Endothelial cell of umbilical vein (primary cell): ENCODE data around the gene RPS21. TPM values are rescaled to one million over a fixed set of nuclear protein-coding genes. Genes with fewer than 3 reads are reported as not detected.

Experiments used
- BruUV-seq: library from RNA; stranded (reverse); fragments of 400-500 nt; replicated peaks from 2 replicates; lab custom pipeline; 2021; lab: Mats Ljungman, UMichigan
- CTCF ChIA-PET: fragments of 300-600, 350-600 bp; sonication (Branson Sonifier 250); formaldehyde crosslinking; loops from one replicate; lab custom pipeline; 2021; ENCODE audit warnings: antibody characterized with exemption, inconsistent platforms; lab: Charles Lee
- POLR2A ChIA-PET: fragments of 300-600, 350-600 bp; sonication (Branson Sonifier 250); formaldehyde crosslinking; loops from one replicate; lab custom pipeline; 2021; ENCODE audit warnings: antibody characterized with exemption, inconsistent platforms; lab: Charles Lee
- DNase-seq: peaks from one replicate; pipeline ENCODE4 v3.0.0-alpha.2; 2011; ENCODE audit warnings: low read depth, low spot score
- FAIRE-seq: peaks from 2 replicates; lab custom pipeline; 2011; peaks lifted over from hg19 to GRCh38; lab: Jason Lieb, UNC
- H2AFZ ChIP-seq: 2 replicates; pipeline ENCODE4 v1.6.0; 2012; ENCODE audit warnings: low read depth, low read length, control low read depth, inconsistent platforms
- H3K27ac ChIP-seq: 2 replicates; pipeline ENCODE4 v1.5.1; 2011; ENCODE audit warnings: low read depth, mild to moderate bottlenecking, control low read depth, low read length, moderate library complexity; ENCODE audit not compliant: insufficient read depth
- H3K27me3 ChIP-seq, 2 experiments: 2 replicates each; pipeline versions ENCODE4 v1.6.0 to v1.6.1; 2011; ENCODE audit warnings: low read length in 2 of 2, mixed read lengths in 1 of 2; ENCODE audit not compliant: control insufficient read depth in 2 of 2, insufficient read depth in 2 of 2
- H3K36me3 ChIP-seq, 2 experiments: 2 replicates in 1 of 2; 3 replicates in 1 of 2; pipeline ENCODE4 v1.5.1; 2011; ENCODE audit warnings: low read length in 2 of 2, mild to moderate bottlenecking in 1 of 2, moderate library complexity in 1 of 2; ENCODE audit not compliant: control insufficient read depth in 2 of 2, insufficient read depth in 2 of 2; ENCODE audit errors: extremely low read depth in 1 of 2
- H3K4me1 ChIP-seq: 3 replicates; pipeline ENCODE4 v1.5.1; 2011; ENCODE audit warnings: mild to moderate bottlenecking, low read length; ENCODE audit not compliant: control insufficient read depth, insufficient read depth; ENCODE audit errors: extremely low read depth
- H3K4me2 ChIP-seq: 2 replicates; pipeline ENCODE4 v1.6.1; 2011; ENCODE audit warnings: low read length, control low read depth, mixed read lengths; ENCODE audit not compliant: insufficient read depth
- H3K4me3 ChIP-seq, 3 experiments: fragments of 200-600 bp in 1 of 3; sonication (generic), shearing (Covaris generic) in 1 of 3; replicated peaks in 1 of 3; 2 replicates each; pipeline ENCODE4 v1.5.1; 2011 to 2016; ENCODE audit warnings: control low read depth in 3 of 3, low read length in 3 of 3, mild to moderate bottlenecking in 2 of 3, inconsistent platforms in 1 of 3, low read depth in 1 of 3, moderate library complexity in 1 of 3; ENCODE audit not compliant: insufficient read depth in 1 of 3
- H3K79me2 ChIP-seq: 2 replicates; pipeline ENCODE4 v1.6.0; 2012; ENCODE audit warnings: low read length, inconsistent platforms; ENCODE audit not compliant: control insufficient read depth, insufficient read depth
- H3K9ac ChIP-seq: replicated peaks from 2 replicates; pipeline ENCODE3; 2011; ENCODE audit warnings: low read length, control low read depth; ENCODE audit not compliant: insufficient read depth; ENCODE audit errors: extremely low read depth
- H3K9me1 ChIP-seq: replicated peaks from 3 replicates; pipeline ENCODE4 v1.6.0; 2011; ENCODE audit warnings: mild to moderate bottlenecking, low read length; ENCODE audit not compliant: control insufficient read depth, insufficient read depth; ENCODE audit errors: extremely low read depth
- H3K9me3 ChIP-seq: replicated peaks from 2 replicates; pipeline ENCODE4 v1.5.1; 2012; ENCODE audit warnings: low read length, inconsistent platforms; ENCODE audit not compliant: control insufficient read depth, insufficient read depth
- H4K20me1 ChIP-seq: replicated peaks from 2 replicates; pipeline ENCODE3; 2011; ENCODE audit warnings: mild to moderate bottlenecking, low read length; ENCODE audit not compliant: control insufficient read depth, insufficient read depth; ENCODE audit errors: extremely low read depth
- EZH2 ChIP-seq: IDR thresholded peaks from 2 replicates; pipeline ENCODE4 v1.6.1; 2012; ENCODE audit warnings: borderline replicate concordance, low read depth, mild to moderate bottlenecking, moderate library complexity, low read length, inconsistent platforms; ENCODE audit not compliant: severe bottlenecking
- GATA2 ChIP-seq: IDR thresholded peaks from 2 replicates; pipeline ENCODE4 v1.7.0; 2011; ENCODE audit warnings: low read depth, mild to moderate bottlenecking, moderate library complexity, mixed read lengths, low read length; ENCODE audit not compliant: insufficient read length, insufficient read depth
- JUN ChIP-seq: IDR thresholded peaks from 2 replicates; pipeline ENCODE4 v1.6.1; 2011; ENCODE audit warnings: borderline replicate concordance, low read depth; ENCODE audit not compliant: insufficient read length, insufficient read depth
- MYC ChIP-seq: IDR thresholded peaks from one replicate; pipeline ENCODE4 v1.6.1; 2011; ENCODE audit warnings: mild to moderate bottlenecking, low read depth, low read length
- dilution Hi-C: fragments of 300-500 bp; cut with MboI; formaldehyde crosslinking; loops from one replicate; pipeline ENCODE4 v1.15.0; 2019; ENCODE audit warnings: low sequenced_read_pairs; ENCODE audit not compliant: extremely low pct_ligation_motif_present
- intact Hi-C: fragments of 100-400 bp; cut with micrococcal nuclease; formaldehyde crosslinking; loops from one replicate; pipeline ENCODE4 v1.10.0; 2022
- polyA plus RNA-seq, 4 experiments: library from polyadenylated mRNA; depleted of rRNA in 3 of 4; stranded (reverse) in 3 of 4; unstranded in 1 of 4; fragments of >200 nt; gene quantifications; 2 replicates each; pipeline versions ENCODE4 v1.2.1 to v1.2.3, GENCODE V29; 2011 to 2012; ENCODE audit warnings: missing spikeins in 1 of 4
- total RNA-seq: library from RNA; stranded (reverse); gene quantifications from 2 replicates; pipeline ENCODE4 v1.2.3, GENCODE V29; 2021
- TF ChIP-seq, protein P1 (sequence below): IDR thresholded peaks from 2 replicates; pipeline ENCODE4 v1.6.1; 2011; ENCODE audit not compliant: insufficient read depth, insufficient read length
- TF ChIP-seq, protein P2 (sequence below), 2 donors: IDR thresholded peaks; 1 replicate in 1 of 2; 2 replicates in 1 of 2; pipeline ENCODE4 v1.5.1; 2011; ENCODE audit warnings: low read length in 2 of 2, mild to moderate bottlenecking in 2 of 2, moderate library complexity in 2 of 2, control low read depth in 1 of 2, inconsistent platforms in 1 of 2, low read depth in 1 of 2; ENCODE audit not compliant: insufficient read depth in 1 of 2; ENCODE audit errors: extremely low read depth in 1 of 2

Gene RPS21
- total and polyA plus RNA-seq, 2 donors (not counting 3 experiments of a cell fraction or from before 2014, with no cell fraction given): 1,644 to 7,710 TPM

DNA sequence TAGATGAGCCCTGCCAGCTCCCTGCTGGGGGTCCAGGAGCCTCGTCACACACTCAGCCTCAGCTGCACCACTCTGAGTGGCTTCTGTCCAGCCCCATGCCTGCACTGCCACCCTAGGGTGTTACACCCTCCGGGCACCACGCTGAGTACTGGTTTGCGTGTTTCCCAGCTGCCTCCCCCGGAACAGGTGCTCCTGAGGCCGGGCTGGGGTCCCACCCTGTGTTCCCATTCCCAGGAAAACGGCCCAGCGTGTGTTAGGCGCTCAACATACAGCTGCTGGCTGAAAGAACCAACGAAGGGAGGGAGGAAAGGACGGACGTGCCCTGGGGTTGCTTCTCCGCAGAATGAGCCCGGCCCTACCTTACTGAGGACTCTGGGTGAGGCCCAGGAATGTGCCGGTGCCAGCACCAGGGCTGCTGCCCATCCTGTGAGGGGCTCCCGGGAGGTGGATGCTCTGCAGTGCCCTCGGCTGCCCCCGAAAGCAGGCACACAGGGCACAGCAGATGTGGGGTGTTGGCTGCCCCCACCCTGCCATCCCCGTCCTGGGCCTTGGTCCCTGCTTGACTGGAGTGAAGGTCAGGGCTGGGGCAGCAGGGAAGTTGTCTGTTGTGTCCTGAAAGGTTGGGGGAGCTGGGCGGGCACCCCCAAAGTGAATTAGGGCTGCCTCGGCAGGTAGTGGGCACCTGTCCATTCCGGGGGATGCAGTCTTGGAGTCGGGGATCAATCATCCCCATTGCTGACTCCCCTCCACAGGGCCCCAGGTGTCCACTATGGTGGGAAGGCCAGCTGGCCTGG lies 36.1 kb upstream of the RPS21 start:
- TF ChIP-seq, protein P1, sequence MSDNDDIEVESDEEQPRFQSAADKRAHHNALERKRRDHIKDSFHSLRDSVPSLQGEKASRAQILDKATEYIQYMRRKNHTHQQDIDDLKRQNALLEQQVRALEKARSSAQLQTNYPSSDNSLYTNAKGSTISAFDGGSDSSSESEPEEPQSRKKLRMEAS: no peak
- no peak for TF ChIP-seq JUN
- no peak for TF ChIP-seq EZH2
- no peak for TF ChIP-seq MYC
- TF ChIP-seq GATA2: no peak
- TF ChIP-seq, protein P2, sequence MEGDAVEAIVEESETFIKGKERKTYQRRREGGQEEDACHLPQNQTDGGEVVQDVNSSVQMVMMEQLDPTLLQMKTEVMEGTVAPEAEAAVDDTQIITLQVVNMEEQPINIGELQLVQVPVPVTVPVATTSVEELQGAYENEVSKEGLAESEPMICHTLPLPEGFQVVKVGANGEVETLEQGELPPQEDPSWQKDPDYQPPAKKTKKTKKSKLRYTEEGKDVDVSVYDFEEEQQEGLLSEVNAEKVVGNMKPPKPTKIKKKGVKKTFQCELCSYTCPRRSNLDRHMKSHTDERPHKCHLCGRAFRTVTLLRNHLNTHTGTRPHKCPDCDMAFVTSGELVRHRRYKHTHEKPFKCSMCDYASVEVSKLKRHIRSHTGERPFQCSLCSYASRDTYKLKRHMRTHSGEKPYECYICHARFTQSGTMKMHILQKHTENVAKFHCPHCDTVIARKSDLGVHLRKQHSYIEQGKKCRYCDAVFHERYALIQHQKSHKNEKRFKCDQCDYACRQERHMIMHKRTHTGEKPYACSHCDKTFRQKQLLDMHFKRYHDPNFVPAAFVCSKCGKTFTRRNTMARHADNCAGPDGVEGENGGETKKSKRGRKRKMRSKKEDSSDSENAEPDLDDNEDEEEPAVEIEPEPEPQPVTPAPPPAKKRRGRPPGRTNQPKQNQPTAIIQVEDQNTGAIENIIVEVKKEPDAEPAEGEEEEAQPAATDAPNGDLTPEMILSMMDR (IDR thresholded peaks at IDR 0.05; ENCODE audit: extremely low read depth in 1 of 2, insufficient read depth in 1 of 2, low read depth in 1 of 2, low read length in 2 of 2): no peak
- Histone ChIP-seq H3K9me3 (no peaks in the 10 kb centered on the region), H3K9ac (no peak overlapping the region), H3K4me1 (peaks cover 8% of the 10 kb centered on the region), H3K4me3 (no peak overlapping the region), H3K4me2 (no peak overlapping the region), H2AFZ (no peak overlapping the region), H4K20me1 (no peaks in the 10 kb centered on the region), H3K79me2 (peaks cover 38% of the 10 kb centered on the region), H3K27me3 (no peaks in the 10 kb centered on the region), H3K36me3 (peaks cover 7 to 33% of the 10 kb centered on the region in 2 experiments), H3K9me1 (no peaks in the 10 kb centered on the region), H3K27ac (no peak overlapping the region)
- FAIRE-seq (no peak), DNase-seq (no peak)
- CTCF ChIA-PET: interaction anchor here (1.2 to 2.1 kb wide), 4 partner anchors 14 to 32 kb away, joined by 4 to 14 read pairs (median 12); partner anchors contain the start of gene LAMA5
- no TSS peak for BruUV-seq
- intact Hi-C loops: no loop called here
- dilution Hi-C loops: no loop called here
- POLR2A ChIA-PET: no interaction called here
